ENCODE data around the gene C1QTNF3.

- TF ChIP-seq POLR2A (IDR thresholded peaks at IDR 0.05) (no peak), CTCF (IDR thresholded peaks at IDR 0.05) (no peak)
Observed at GRCh38 chr5:34047143-34047542, 4.1 kb upstream of the C1QTNF3 start.
